HL-60 (cell line): ENCODE data around the gene FOXL3.

Source experiments
- DNase-seq, 2 experiments: peaks; one replicate each; pipeline ENCODE4 v3.0.0-alpha.2; 2010 to 2020; ENCODE audit warnings: low read depth in 1 of 2, low spot score in 1 of 2
- H3K27ac ChIP-seq: fragments of 250-450 bp; sonication (Bioruptor Pico); replicated peaks from 2 replicates; pipeline ENCODE4 v1.5.1; 2020; ENCODE audit warnings: mild to moderate bottlenecking, moderate library complexity
- H3K27me3 ChIP-seq: fragments of 250-450 bp; sonication (Bioruptor Pico); 2 replicates; pipeline ENCODE4 v1.5.1; 2021; ENCODE audit warnings: mild to moderate bottlenecking, moderate library complexity; ENCODE audit not compliant: insufficient read depth, poor library complexity, severe bottlenecking
- H3K4me3 ChIP-seq: replicated peaks from 2 replicates; pipeline ENCODE4 v1.5.1; 2011; ENCODE audit warnings: mild to moderate bottlenecking, control low read depth, low read length; ENCODE audit not compliant: insufficient read depth
- CTCF ChIP-seq: IDR thresholded peaks from one replicate; pipeline ENCODE4 v1.5.1; 2011; ENCODE audit warnings: low read length, control low read depth, inconsistent platforms; ENCODE audit not compliant: insufficient read depth
- GABPA ChIP-seq: IDR thresholded peaks from 2 replicates; pipeline ENCODE4 v1.6.1; 2012; ENCODE audit warnings: low read depth
- POLR2AphosphoS5 ChIP-seq: IDR thresholded peaks from 2 replicates; pipeline ENCODE4 v1.6.1; 2012; ENCODE audit warnings: low read depth
- REST ChIP-seq: IDR thresholded peaks from 2 replicates; pipeline ENCODE4 v1.6.1; 2012; ENCODE audit warnings: low read depth; ENCODE audit not compliant: insufficient replicate concordance
- SPI1 ChIP-seq: IDR thresholded peaks from 2 replicates; pipeline ENCODE4 v1.6.1; 2012; ENCODE audit warnings: low read depth, mild to moderate bottlenecking, borderline replicate concordance

The FOXL3 gene

GRCh38 chr7:286266-286665, 3.7 kb upstream of the FOXL3 start:
- no peak for DNase-seq
- H3K27me3 ChIP-seq = peaks cover 2% of the 10 kb centered on the region
- TF ChIP-seq CTCF (no peak), SPI1 (no peak), GABPA (no peak), REST (no peak), POLR2AphosphoS5 (no peak)

GRCh38 chr7:288671-289101, 1.3 kb upstream of the FOXL3 start:
- Histone ChIP-seq H3K4me3 (no peak overlapping the region), H3K27me3 (peaks cover 8% of the 10 kb centered on the region), H3K27ac (no peak overlapping the region)
- TF ChIP-seq SPI1 (no peak), POLR2AphosphoS5 (no peak), REST (no peak), GABPA (no peak), CTCF (no peak)
- no peak for DNase-seq

More at GRCh38 chr7:286266-286665, 3.7 kb upstream of the FOXL3 start:
- Histone ChIP-seq H3K27ac (no peak overlapping the region), H3K4me3 (no peak overlapping the region)

GRCh38 chr7:289209-289755, 688 bp upstream of the FOXL3 start:
- Histone ChIP-seq H3K27me3 (peaks cover 8% of the 10 kb centered on the region), H3K27ac (no peak overlapping the region), H3K4me3 (no peak overlapping the region)
- no peak for DNase-seq
- no peak for TF ChIP-seq SPI1
- TF ChIP-seq CTCF = no peak
- TF ChIP-seq POLR2AphosphoS5 = no peak
